HG02973 (cell line): ENCODE data around the gene KRTAP19-1.
"Not testable (repeated sequence)": the region's sequence is repeated elsewhere in the genome, so short reads cannot be mapped to it uniquely, and the experiment has no call there.

Source experiments
- ATAC-seq: cut with Tn5 transposase; IDR thresholded peaks from one replicate; pipeline ENCODE4 v1.9.1; 2021; ENCODE audit warnings: moderate library complexity; ENCODE audit not compliant: unreplicated experiment

KRTAP19-1 gene

DNA sequence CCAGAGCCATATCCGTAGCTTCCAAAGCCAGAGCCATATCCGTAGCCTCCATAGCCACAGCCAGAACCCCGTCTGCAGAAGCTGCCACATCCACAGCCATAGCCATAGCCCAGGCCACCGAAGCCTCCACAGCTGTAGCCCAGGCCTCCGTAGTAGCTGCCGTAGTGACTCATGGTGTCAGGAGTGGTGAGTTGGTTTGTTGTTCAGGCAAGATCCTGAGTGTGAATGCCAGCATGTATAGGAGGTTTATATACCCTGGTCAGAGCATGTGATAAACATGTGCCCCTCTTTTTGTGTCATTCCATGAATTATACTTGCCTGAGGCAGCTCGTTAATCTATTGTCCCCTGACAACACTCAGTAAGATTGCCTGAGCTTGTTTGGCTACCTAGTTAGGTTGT, at the start of gene KRTAP19-1:
KRTAP19-1 (minus strand) TSS at position 223 of the 400 bp plus-strand sequence; CDS start at position 173, 50 bp downstream.
- no peak for ATAC-seq

DNA sequence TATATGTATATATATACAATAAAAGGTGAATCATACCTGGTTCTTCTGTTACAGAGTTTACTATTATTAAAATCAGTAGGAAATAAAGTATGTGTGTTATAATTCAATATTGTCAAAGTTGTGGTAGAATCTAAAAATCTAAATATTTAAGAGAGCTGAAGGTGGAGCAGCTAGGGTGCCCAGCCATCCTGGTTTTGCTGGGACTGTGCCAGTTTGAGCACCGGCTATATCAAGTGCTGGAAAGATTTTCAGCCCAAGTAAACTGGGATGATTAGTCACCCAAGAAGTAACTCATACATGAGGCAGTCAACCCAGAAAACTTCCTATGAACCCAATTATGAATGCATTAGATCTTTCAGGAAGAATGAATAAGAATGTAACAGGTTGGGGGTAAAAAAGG, 38.7 kb upstream of the KRTAP19-1 start:
- no peak for ATAC-seq

DNA sequence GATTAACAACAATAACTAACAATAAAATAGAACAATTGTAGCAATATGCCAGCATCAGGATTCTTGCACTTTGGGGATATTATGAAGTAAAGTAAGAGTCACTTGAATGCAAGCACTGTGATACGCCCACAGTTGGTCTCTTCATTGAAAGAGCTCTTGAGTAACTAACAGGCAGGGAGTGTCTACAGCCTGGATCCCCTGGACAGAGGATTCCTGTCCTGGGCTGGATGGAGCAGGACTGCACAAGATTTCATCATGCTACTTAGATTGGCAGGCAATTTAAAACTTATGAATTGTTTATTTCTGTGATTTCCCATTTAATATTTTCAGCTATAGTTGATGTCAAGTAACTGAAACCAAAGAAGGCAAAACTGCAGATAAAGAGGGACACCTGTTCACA, 35.5 kb upstream of the KRTAP19-1 start:
- ATAC-seq = no peak

DNA sequence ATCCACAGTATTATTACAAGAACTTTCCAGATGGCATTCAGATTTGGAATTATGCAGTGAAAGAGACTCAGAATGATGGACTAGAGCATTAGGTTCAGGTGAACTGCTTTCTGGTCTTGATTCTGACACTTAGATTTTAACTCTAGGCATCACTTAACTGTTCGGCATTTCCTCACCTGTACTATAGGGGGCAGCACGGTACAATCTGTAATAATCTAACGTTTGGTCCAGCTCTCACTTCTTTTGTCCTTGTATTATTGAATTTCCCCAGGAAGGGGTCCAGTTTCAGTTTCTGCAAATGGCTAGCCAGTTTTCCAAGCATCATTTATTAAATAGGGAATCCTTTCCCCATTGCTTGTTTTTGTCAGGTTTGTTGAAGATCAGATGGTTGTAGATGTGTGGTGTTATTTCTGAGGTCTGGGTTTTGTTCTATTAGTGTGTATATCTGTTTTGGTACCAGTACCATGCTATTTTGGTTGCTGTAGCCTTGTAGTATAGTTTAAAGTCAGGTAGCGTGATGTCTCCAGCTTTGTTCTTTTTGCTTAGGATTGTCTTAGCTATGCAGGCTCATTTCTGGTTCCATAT, 25.5 kb upstream of the KRTAP19-1 start:
- ATAC-seq = not testable (repeated sequence)

DNA sequence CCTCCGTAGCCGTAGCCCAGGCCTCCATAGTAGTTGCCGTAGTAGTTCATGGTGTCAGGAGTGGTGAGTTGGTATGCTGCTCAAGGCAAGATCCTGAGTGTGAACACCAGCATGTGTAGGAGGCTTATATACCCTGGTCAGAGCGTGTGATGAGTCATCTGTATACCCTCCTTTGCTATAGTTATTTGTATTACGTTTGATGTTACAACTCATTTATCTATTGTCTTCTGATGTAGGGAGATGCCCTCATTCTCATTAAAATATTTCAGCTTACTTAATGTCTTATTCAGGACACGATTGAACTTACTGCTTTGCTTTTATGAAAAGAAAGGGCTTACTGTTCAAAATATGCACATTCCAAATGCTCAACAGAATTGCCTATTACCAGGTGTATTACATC, 21.9 kb upstream of the KRTAP19-1 start, which contains the start of gene KRTAP19-5:
KRTAP19-5 (minus strand) TSS at position 101 of the 400 bp plus-strand sequence; CDS start at position 50, 51 bp downstream.
- no peak for ATAC-seq

DNA sequence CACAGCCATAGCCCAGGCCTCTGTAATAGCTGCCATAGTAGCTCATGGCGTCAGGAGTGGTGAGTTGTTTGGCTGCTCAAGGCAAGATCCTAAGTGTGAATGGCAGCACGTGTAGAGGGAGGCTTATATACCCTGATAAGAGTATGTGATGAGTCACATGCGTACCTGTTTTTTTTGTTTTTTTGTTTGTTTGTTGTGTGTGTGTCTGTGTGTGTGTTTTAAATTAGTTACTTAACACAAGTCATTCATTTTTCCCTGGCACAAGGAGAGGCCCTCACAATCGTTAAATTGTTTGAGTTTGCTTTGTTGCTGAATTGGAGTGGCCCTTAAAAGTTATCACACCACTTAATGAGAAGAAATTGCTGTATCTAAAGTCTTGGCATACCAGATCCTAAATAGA, 16.9 kb upstream of the KRTAP19-1 start, which contains the start of gene KRTAP19-4:
KRTAP19-4 (minus strand) TSS at position 101 of the 400 bp plus-strand sequence; CDS start at position 46, 55 bp downstream.
- ATAC-seq = no peak

DNA sequence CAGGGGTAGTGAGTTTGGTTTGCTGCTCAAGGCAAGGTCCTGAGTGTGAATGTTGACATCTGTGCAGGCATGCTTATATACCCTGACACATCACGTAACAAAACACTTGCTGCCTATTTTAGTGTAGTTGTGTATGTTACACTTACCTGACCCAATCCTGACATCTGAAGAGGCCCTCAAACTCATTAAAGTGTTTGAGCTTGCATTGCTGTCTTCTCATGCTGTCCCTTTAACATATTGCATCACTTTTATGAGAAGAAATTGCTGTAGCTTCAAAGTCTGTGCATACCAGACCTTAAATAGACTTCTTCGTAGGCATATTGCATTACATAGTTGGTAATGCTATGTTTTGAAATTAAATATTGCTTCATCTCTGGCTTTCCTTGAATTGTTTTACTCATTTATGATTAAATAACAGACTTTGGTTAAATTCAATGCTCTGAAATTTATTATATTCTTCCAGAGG, 11.8 kb upstream of the KRTAP19-1 start, which contains the start of gene KRTAP19-3:
KRTAP19-3 (minus strand) TSS at position 51 of the 466 bp plus-strand sequence. CDS start 56 bp downstream, outside the sequence.
- no peak for ATAC-seq

DNA sequence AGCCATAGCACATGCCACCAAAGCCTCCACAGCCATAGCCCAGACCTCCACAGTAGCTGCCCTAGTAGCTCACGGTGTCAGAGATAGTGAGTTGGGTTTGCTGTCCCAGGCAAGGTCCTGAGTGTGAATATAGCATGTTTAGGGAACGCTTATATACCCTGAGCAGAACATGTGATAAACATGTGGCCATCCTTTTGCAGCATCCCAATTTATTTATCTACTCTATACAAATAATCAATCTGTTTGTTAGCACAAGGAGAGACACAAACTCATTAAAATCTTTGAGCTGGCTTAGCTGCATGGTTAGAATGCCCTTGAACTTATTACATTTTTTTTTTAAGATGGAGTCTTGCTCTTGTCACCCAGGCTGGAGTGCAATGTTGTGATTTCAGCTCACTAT, 7.2 kb upstream of the KRTAP19-1 start, which contains the start of gene KRTAP19-2:
KRTAP19-2 (minus strand) TSS at position 101 of the 400 bp plus-strand sequence; CDS start at position 13, 88 bp downstream.
- ATAC-seq = no peak

DNA sequence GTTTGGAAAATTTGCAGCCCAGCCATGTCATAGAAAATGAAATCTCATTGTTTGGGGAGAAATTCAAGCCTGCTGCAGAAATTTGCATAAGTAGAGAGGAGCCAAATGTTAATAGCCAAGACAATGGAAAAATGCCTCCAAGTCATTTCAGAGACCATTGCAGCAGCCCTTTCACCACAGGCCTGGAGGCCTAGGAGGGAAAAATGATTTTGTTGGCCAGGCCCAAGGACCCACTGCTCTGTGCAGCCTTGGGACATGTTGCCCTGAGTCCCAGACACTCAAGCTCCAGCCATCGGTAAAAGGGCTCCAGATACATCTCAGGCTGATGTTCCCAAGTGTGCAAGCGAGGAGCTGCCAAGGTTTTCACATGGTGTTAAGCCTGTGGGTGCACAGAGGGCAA, 6.0 kb upstream of the KRTAP19-1 start:
- no peak for ATAC-seq

DNA sequence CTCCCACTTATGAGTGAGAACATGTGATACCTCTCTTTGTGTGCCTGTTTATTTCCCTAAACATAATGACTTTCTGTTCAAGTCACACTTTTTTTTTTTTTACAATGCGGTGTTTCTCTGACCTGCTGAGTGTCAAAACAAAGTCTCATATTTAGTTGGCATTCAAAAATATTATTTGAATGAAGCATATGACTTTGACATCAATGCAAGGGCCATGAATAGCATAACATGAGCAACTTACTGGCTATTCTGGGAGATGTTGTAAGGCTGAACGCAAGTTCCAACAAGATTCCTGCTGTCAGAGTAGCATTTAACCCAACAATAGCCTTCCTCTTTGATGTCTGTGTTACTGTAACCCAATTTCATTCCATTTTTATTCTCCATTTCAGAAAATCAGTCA, 2.0 kb upstream of the KRTAP19-1 start:
- no peak for ATAC-seq

DNA sequence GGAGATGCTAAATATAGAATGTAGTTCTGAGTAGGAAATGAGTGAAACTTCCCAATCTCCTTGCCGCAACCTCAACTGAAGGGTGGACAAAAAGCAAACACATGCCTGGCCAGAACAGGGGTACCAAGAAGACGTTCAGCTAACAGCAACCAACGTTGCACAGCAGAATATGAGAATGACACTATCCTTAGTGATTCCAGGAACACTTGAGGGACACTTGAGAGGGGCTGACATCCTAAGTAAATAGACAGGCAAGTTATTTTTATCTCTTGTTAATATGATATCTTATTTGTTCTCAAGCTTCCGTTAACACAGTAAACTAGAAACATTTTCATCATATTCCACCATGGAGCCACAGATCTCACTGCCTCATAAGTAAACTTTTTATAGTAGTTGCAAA, 908 bp downstream of the KRTAP19-1 start:
- ATAC-seq = no peak

DNA sequence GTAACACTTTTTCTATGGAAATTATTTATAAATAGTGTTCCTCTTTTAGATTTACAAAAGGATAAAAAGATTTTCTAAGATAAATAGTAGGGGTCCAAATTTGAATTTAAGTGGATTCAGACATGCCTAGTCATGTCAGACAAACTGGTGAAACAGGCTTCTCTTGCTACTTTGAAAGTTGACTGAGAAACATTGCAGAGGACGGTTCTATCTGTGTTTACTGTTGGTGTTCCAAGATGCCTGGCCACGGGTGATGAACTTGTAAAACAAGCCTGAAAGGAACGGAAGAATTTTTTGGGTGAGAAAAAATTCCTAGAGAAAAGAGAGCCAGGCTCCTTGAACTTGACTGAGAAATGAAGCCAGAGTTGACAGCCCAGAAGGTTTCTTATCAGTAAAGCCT, 2.2 kb downstream of the KRTAP19-1 start:
- no peak for ATAC-seq

DNA sequence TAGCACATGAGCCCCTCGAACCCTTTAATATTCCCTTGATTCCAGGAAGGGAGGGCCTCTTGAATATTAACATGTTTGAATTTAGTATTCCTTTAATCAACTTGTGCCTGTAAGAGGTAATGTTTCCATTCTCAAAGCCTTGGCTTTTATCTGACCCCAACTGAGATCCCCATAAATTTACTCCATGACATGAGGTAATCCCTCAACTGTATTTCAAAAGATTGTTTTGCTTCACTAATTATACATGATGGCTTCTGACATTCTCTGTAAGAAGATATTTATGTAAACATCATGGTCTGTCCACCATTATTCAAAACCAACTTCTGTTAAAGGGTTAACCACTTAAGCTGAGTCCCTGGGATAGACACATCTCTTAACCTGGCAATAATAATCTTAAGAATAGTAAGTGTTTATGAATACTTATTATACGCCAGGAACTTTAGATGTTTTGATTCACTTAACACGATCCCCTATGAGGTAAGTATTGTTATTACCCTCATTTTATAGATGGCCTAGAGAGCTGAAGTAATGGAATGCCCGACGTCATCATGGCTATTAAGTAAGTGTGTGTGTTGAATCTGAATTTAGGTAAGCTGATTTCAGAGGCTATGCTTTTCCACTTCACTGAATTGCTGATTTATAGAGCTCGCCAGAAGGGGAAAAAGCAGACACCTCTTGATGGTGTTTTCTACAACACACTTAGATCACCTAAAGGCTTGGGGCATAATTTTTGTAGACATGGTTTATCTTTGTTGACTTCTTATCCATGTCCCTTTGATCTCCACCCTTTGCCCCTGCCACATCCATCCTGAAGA, 11.1 kb downstream of the KRTAP19-1 start:
- ATAC-seq = no peak

DNA sequence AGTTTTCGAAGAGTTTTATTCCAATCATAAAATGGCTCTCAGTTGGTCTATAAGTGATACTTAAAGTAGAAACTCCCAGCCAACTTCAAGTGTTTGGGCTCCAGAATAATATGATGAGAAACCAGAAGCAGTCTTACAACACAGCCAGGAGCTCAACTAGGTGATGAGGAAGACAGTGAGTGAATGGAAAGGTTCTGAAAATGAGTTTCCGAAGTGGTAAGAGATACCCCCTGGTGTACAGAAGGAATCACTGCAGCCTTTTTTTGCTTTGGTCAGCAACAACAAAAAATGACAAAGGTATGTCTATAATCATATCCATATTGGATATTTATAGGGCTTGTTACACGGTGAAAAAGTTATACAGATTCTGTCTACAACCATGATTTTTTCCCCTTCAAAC, 16.5 kb downstream of the KRTAP19-1 start:
- no peak for ATAC-seq

DNA sequence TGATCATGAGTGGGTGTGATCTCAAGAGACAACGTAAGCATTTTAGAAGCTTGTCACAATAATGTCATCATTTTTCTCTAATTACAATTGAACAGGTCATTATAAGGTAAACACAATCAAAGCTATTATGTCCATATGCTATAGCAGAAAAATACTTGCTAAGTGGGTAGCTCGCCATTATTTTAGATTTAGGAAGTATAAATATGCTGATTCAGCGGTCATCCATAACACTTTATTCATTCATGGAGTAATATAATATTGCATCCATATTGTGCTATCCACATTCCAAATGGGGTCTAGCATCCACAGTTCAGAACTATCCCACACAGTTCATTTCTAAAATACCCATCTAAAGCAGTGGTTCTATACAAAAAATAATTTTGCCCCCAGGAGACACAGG, 31.7 kb downstream of the KRTAP19-1 start:
- no peak for ATAC-seq

DNA sequence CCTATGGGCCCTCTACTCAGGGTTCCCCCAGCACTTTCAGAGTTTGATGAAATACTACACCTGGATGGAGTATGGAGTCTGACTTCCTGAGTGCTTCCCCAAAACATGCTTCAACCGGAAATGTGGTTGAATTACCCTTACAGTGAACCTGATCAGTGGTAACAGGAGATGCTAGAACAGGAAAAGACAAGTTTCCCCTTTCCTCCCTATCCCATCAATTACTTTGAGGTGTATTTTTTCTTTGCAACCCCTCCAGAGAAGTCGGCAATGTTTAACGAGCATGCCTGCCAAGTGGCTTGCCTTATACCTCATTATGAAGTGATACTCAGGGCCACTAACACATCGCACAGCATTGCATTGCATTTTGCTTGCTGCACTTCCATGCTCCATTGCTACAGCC, 33.1 kb downstream of the KRTAP19-1 start:
- ATAC-seq = no peak

DNA sequence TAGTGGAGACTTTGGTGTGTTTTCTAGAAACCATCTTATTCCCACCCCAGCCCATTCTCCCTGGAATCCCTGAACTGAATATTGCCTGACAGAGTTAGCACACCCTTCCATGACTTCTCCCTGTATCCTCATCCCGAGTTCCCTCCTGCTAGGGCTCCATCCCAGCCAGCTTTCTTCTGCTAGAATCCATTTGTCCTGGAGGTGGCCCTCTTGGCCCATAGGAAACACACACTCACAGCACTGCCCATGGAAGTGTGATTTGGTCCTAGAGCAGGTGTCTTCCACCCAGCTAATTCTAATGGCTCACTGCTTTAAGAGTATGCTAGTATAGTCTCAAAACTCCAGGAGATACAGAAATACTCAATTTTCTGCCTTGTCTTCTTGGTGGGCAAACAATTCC, 36.0 kb downstream of the KRTAP19-1 start:
- no peak for ATAC-seq

DNA sequence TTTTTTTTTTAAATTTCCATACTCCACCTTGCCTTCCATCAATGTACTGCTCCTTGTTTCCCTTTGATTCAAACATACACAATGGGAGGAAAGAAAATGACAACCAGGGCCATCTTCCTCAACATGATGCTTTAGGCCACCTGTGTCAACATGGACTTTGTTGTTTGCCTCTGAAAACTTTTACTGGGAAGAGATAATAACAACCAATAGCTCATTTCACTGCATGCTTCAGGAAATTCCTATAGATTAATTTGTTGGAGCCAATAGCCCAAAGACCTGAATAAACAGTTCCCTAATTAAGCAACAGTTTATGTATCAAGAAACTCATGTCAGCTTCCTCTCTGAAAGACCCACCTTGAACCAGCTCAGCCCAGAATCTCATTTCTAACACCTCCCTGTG, 36.9 kb downstream of the KRTAP19-1 start:
- no peak for ATAC-seq

DNA sequence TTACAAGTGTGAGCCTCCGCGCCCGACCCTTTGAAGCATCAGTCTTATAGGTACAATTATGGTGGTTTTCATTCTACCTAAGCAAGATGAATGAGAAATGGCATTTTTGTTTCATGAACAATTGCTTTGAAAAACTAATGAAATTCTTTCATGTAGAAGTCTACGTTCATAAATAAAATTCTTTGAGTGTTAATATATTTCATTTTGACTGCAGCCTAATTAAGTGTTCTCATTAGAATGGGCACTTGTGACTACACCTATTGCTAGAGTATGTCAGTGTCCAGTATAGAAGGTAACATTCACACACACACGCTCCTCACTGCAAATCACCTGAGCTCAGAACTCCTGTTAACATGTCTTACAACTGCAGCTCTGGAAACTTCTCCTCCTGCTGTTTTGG, 40.2 kb downstream of the KRTAP19-1 start, which contains the start of gene KRTAP15-1:
KRTAP15-1 (plus strand) TSS at position 301 of the 400 bp plus-strand sequence; CDS start at position 354, 53 bp downstream.
- ATAC-seq = no peak

DNA sequence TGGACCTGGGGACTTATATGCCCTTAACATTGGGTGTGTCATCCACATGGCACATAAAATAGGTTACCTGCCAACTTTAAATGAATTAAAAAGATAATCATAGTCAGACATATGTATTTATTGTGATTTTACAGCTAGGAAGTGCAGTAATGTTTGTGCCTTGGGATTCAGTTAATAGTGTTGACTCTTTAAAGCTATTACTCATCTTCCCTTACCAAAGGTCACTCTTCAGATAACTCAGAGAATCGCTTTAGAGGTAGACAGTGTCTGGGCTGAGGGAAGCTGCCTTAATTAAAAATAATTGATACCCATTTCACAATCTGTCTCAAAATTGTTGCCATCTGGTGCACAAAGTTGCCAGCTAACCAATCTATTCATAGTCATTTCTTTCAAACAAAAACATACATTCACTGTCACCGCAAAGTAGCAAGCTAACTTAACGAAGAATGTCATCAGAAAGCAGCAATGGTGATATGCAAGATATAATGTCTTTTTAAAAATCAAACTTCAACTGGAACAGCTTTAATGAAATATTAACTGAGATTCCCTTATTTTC, 43.1 kb downstream of the KRTAP19-1 start:
- ATAC-seq = no peak

DNA sequence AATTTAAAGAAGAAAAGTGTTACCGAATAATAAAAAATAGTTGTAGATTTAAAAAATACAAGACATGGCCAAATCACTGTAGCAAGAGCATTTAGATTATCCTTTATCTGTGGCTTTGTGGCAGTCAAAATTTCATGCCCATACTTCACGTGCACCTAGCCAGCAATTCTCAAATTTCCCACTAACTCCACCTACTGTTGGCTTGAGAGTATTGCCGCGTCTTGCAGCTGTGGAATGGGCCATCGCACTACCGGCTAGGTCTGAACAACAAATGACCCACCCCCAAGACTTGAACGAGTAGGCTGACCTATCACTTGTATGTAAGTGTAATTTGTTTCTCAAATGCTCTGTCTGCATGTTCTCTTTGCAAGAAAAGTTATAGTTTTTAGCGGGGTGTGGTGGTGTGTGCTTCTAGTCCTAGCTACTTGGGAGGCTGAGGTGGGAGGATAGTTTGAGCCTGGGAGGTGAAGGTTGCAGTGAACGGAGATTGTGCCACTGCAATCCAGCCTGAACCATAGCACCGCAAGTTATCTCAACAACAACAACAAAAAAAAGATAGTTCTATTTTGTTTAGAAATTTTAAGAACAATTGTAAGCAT, 46.0 kb downstream of the KRTAP19-1 start:
- ATAC-seq = no peak
